NCI-H2171 treated with DMSO at 0.1 percent for 48 hours (cell line): Measurements from ENCODE around the gene BCAM.

Source experiments
- DNase-seq: peaks from one replicate; lab custom pipeline; 2025; lab: John Stamatoyannopoulos, UW

Gene BCAM

DNA sequence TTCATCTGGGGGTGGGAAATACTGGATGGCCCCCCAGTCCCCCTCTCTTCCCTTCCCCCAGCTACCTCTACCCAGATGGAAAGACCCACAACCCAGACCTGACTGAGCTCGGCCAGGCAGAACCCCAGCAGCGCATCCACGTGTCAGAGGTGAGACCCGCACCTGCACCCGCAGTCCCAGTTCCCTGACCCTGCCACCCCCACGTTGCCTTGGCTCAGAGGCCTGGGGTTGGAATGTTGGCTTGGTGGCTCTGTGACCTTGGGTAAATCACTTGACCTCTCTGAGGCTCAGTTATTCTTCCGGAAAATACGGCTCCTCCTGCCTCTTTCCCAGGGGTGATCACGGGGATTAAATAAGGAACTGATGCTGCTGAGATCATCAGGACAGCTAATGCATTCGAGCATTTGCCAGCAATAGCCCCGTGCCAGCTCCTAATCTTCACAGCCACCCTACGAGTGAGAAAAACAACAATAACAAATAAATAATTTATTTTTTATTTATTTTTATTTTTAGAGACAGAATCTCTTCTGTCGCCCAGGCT is 18.9 kb upstream of the BCAM start:
- no peak for DNase-seq

DNA sequence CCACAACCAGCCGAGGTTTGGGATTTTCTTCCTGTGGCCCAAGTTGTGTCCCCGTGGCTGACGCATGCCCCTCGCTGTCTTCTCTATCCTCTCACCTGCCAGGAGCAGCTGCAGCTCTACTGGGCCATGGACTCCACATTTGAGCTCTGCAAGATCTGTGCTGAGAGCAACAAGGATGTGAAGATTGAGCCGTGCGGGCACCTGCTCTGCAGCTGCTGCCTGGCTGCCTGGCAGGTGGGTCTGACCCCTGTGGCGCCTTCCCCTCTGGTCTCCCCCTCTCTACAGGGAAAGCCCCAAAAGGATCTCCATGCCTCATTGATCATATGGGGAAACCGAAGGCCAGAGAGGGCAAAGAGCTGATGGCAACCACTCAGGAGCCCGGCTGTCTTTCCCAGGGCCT is 16.6 kb upstream of the BCAM start:
- no peak for DNase-seq

DNA sequence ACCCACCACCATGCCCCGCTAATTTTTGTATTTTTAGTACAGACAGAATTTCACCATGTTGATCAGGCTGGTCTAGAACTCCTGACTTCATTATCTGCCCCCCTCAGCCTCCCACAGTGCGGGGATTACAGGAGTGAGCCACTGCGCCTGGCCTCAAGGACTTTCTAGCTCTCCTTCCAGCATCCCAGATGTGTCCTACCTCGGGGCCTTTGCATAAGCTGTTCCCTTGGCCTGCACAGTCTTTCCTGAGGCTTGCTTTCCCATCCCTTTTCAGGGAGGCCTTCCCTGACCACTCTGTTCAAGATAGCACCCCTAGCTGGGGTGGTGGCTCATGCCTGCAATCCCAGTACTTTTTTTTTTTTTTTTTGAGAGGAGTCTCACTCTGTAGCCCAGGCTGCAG is 14.3 kb upstream of the BCAM start:
- no peak for DNase-seq

DNA sequence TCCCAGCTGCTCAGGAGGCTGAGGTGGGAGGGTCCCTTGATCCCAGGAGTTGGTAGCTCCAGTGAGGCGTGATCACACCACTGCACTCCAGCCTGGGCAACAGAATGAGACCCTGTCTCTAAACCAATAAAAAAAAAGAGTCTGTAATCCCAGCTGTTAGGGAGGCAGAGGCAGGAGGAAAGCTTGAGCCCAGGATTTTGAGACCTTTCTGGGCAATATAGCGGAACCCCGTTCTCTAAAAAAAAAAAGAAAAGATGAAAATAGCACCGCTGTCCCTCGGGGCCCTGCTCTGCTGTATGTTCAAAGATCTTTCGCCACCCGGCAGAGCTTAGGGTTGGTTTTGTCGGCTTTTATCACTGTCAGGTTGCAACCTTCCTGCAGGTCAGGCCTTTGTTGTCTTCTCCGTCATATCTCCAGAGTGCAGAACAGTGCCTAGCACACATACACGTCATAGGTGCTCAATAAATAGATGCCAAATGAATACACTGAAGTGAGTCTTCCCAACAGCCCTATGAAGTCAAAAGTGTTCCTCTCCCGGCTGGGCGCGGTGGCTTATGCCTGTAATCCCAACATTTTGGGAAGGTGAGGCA is 13.4 kb upstream of the BCAM start:
- no peak for DNase-seq

DNA sequence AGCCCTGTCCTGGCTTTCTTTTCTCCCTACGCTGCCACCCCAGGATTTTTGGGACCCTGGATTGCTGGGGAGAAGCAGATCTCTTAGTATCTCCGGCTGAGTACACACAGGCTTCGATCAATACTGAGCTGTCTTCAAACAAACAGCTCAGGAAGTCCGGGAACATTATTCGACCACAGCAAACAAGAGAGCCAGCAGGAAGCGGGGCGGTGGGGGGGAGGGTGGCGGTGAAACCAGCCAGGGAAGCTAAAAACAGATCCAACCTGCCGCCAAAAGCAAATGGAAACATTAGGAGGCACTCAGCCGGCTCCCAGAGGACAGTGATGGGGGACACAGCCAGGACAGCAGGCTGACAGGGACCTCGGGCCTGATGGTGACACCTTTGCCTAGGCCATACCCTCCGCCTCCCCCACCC is 12.2 kb upstream of the BCAM start:
- DNase-seq = no peak

DNA sequence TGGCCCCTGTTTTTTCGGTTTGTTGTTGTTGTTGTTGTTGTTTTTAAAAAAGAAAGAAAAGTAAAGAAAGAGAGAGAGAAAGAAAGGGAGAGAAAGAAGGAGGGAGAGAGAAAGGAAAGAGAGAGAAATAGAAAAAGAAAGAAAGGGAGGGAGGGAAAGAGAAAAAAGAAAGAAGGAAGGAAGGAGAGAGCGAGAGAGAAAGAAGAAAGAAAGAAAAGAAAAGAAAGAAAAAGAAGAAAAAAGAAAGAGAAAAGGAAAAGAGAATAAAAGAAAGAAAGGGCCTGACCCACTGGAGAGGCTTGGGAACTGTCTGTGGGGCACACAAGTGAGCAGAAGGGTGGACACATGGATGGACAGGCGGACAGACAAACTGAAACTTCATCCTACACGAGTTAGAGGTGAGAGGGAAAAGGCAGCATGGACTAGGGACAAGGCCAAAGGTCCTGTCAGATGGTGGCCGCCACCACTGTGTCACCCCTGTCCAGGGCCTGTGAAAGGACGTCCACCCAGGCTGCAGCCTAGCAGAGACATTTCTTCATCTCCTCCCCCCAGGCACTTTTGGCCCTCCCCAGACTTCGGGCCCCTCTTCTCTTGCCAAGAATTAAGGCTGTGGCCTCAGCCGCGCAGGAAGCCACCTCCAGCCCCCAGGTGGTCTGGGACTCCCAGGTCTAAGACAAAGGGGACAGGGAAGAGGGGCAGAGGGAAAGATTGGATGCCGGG is 9.1 kb upstream of the BCAM start:
- no peak for DNase-seq

DNA sequence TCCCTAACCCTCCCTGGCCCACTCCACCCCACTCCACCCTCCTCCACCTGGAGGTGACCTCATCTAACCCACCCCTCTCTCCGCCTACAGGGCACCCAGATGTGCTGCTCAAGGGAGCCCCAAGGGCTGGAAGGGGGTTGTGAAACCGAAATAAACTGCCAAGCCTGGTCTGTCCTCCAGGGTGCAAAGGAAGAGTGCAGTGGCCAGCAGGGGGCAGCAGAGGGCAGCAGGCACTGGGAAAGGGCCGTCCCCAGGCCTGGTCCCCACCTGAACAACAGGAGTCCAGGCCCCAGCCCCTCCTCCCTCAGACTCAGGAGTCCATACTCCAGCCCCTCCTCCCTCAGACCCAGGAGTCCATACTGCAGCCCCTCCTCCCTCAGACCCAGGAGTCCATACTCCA is 8.4 kb upstream of the BCAM start:
- DNase-seq = peak; percentile 47

DNA sequence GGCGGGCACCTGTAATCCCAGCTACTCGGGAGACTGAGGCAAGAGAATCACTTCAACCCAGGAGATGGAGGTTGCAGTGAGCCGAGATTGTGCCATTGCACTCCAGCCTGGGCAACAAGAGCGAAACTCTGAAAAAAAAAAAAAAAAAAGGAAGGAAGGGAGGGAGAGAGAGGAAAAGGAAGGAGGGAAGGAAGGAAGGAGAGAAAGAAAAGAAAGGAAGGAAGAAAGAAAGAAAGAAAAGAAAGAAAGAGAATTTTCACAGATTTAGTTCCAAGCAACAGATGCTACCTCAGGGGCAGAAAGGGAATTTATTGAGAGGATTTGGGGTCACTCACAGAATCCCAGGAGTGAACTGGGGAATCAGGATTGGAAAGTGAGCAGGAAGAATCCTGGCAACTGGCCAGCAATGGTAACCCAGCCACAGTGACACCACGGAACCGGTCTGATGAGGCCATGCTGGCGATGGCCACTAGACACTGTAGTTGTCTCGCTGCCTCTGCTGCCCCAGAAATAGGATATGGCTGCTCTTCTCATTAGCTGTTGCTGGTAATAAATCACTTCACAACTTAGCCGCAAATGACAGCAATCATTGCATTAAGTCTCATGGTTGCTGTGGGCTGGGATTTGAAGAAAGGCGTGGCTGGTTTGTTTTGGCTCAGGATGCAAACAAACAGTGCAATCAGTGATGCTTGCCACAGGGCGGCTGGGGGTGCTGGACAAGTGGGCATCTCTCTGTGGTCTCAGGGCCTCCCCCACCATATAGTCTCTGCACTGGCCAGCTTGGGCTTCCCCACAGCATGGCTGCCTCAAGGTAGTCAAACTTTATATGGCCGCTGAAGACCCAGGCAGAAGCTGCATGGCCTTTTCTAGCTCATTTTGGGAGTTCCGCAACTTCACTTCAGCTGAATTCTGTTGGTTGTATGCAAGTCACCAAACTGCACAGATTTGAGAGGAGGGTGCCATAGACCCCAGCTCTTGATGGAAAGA is 5.2 kb upstream of the BCAM start:
- peak; percentile 7 for DNase-seq

DNA sequence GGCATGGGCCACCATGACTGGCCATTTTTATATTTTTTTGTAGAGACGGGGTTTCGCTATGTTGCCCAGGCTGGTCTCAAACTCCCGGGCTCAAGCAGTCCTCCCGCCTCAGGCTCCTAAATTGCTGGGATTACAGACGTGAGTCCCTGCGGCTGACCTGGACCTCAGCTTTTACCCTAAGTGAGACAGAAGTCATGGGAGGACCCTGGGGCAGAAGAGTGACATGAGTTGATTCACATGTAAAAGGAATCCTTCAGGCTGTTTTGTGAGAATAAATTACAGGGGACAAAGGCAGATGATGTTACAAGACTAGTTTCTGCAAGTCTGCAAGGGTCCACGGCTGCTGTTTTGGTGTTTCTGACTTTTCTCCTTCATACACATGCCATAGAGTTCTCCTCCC is 2.6 kb upstream of the BCAM start:
- DNase-seq = peak; percentile 20

DNA sequence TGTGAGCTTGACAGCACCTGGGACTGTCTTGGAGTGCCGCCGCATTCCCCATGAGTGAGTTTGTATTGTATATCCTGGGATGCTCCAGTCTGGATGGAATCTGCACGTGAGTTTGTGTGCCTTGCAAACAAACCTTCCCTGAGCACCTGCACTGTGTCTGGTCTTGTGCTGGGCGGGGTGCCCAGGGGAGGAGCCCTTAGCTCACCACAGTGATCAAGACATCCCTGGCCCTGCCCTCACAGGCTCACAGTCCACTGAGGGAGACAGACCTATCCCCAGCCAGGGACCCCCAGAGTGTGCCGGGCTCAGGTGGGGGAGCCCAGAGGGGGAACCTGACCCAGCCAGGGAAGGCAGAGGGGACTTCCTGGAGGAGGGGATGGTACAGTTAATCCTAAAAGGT is 1.7 kb upstream of the BCAM start:
- peak; percentile 56 for DNase-seq

DNA sequence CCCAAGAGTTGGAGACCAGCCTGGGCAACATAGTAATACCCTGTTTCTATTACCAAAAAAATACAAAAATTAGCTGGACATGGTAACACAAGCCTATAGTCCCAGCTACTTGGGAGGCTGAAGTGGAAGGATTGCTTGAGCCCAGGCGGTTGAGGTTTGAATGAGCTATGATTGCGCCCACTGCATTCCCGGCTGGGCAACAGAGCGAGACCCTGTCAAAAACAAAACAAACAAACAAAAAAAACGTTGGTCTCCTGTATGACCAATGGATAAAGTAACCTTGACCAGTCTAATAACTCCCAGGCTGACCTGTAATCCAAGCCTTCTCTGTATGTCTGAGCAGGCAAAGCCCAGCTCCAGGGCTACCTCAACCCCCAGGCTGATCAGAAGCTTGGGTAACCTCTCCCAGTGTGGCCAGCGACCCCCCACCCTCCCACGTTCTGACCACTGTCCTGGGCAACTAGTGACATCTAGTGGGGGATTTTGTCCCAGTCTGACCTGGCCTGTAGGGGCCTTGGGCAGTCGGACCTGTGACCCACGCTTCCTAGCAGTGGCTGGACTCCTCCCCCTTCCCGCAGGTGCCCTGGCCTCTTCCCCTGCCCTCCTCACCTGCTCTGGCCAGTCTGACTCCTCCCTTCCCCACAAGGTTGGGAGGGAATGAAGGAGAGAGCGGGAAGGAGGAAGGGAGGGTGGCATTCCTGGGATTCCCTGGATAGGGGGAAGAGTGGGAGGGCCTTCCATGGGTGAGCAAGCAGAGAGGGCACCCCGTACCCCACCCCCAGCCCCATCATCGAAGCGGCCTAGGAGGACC is 1.0 kb upstream of the BCAM start:
- DNase-seq = no peak

DNA sequence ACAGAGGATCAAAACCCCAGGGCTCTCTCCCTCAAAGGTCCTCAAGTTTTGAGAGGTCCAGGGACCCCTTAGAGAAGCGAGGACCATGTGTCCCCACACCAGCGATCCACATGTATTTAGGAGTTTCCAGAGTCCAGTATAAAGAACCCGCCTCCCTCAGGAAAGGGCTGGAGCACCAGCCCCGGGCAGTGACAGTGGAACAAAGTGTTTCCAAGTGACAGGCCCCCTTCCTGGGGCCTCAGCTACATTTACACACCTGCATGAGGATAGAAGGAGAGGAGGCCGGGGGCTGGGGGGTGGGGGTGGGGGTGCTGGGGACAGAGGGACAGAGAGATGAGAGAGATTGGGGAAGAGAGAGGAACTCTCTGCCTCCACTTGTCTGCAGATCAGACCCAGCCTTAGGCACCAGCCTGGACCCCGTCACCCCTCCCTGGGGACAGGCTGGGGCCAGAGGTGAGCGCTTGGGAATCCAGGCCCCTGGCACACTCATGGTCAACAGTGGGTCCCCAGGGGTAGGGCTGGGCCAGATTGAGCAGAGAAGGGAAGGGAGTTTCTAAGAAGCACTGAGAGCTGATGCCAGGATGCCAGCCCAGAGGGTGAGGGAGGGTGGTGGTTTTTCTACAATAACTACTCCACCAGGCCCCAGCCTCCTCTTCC is 802 bp downstream of the BCAM start:
- DNase-seq = no peak

DNA sequence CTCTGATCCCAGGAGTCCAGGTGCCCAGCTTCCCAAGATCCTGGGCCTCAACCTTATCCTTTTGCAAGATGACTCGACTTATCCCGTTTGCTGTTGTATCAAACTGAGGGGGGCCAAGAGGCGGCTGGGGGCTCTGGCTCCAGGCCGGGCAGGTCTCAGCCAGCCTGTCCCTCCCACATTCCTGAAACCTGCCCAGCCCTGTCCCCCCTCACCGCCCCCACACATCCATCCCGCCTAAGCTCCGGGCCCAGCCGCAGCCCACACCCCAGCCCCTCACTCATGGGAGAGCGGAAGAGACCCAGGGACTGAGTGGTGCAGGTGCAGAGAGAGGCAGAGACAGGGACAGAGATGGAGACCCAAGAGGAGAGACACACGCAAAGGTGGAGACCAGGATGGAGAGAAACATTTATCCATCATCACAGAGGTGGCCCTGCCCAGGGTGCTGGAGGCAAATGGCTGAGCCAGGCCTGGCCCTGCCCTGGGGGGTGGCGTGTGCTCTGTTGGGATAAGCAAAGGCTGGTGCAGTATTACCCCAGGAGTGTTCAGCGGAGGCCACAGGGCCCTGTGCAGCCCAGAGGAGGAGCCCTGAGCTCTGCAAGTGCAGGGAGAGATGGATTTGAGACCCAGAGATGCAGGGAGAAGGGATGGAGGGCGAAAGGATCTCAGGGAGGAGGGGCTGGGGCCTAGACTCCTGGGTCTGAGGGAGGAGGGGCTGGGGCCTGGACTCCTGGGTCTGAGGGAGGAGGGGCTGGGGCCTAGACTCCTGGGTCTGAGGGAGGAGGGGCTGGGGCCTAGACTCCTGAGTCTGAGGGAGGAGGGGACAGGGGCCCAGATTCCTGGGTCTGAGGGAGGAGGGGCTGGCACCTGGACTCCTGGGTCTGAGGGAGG is 1.6 kb downstream of the BCAM start:
- DNase-seq = no peak

DNA sequence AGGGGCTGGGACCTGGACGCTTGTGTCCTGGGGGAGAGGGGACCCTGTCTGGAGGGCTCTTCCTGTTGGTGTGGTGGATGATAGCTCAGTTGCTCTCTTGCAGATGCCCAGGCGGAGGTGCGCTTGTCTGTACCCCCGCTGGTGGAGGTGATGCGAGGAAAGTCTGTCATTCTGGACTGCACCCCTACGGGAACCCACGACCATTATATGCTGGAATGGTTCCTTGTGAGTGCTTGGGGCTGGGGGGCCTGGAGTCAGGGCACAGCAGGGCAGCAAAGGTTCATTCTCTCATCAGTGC is 2.2 kb downstream of the BCAM start:
- no peak for DNase-seq

DNA sequence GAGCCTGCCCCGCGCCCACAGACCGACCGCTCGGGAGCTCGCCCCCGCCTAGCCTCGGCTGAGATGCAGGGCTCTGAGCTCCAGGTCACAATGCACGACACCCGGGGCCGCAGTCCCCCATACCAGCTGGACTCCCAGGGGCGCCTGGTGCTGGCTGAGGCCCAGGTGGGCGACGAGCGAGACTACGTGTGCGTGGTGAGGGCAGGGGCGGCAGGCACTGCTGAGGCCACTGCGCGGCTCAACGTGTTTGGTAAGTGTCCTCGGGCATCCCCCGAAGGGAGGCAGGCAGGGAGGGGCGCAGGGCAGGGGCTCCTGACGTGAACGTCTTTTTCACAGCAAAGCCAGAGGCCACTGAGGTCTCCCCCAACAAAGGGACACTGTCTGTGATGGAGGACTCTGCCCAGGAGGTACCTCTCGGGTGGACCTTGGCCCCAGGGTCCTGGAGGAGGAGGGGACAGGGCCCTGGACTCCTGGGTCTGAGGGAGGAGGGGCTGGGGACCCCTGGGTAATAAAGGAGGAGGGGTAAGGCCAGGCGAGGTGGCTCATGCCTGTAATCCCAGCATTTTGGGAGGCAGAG is 3.3 kb downstream of the BCAM start:
- DNase-seq = no peak

DNA sequence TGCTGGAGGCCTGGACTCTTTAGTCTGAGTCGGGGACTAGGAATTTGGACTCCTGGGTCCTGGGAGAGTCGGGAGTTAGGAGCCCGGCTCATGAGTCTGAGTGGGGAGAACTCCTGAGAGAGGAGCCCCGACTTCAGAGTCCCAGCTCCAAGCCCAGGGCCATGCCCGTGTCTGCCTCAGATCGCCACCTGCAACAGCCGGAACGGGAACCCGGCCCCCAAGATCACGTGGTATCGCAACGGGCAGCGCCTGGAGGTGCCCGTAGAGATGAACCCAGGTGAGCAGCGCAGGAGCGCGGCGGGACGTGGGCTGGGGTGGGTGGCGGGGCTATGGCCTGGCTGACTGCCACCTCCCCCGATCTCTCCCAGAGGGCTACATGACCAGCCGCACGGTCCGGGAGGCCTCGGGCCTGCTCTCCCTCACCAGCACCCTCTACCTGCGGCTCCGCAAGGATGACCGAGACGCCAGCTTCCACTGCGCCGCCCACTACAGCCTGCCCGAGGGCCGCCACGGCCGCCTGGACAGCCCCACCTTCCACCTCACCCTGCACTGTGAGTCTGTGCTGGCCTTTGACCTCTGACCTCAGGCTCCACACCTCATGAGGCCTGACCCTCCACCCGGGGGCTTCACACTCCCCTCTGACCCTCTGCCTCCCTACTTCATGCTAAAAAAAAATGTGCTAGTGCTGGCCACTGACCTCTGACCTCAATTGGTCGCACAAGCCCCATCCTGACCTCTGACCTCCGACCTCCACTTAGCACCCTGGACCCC is 4.4 kb downstream of the BCAM start:
- DNase-seq = no peak

DNA sequence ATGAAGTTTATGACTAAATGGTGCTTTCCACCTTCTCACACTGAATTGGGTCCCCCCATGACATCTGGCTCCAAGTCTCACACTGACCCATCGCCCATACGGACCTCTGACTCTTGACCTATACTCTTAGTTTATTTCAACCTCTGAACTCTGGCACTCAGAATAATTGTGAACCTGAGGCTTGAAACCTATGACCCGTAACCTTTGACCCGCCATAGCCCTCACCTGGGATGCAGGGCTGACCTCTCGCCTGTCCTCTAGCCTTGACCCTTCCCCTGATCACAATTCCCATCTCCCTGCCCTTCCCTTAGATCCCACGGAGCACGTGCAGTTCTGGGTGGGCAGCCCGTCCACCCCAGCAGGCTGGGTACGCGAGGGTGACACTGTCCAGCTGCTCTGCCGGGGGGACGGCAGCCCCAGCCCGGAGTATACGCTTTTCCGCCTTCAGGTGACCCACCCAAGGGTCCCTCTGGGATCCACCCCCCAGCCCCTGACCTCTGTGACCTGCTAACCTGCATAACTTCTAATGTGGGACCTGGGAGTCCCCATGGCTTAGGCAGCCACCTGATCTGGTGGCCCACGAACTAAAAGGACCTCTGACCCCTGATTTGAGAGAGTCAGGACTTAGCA is 5.1 kb downstream of the BCAM start:
- DNase-seq = no peak

DNA sequence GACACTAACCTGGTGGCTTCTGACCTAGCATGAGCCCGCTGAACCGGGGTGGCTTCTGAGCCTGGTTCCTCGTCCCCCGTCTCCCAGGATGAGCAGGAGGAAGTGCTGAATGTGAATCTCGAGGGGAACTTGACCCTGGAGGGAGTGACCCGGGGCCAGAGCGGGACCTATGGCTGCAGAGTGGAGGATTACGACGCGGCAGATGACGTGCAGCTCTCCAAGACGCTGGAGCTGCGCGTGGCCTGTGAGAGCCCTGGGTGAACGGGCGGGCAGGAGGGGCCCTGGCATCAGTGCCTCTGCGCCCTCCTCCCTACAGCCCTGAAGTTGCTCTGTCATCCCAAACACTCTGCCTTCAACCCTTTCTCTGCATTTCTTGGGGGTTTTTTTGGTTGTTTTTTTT is 5.6 kb downstream of the BCAM start:
- DNase-seq = no peak

DNA sequence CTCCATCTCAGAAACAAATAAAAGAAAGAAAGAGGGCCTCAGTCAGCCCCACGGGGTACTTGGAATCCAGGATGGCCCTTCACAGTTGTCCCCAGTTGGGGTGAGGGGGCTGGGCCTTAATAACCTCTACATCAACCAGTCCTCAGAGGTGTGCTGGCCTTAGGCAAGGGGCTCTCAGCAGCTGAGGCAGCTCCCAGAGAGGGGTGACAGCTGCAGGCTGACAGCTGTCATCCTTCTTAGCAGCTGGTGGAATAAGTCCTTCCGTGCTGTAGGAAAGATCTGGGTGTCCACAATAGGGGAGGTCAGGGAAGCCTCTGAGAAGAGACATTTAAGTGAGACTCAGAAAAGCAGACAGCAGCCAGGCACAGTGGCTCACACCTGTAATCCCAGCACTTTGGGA is 7.4 kb downstream of the BCAM start:
- peak; percentile 65 for DNase-seq
